Body of pancreas (tissue), 4 donors: Measurements from ENCODE around the gene IBA57.
"Not testable (repeated sequence)": the region's sequence is repeated elsewhere in the genome, so short reads cannot be mapped to it uniquely, and the experiment has no call there.

Experiments
- CTCF ChIP-seq, 7 experiments: fragments of 450-650 bp in 4 of 7; fragments of 200-600 bp in 3 of 7; sonication (generic) in 3 of 7; IDR thresholded peaks; one replicate each; pipeline ENCODE4 v1.5.1; 2016 to 2019; ENCODE audit warnings: antibody characterized with exemption in 7 of 7
- POLR2A ChIP-seq, 3 donors: fragments of 450-650 bp; IDR thresholded peaks; one replicate each; pipeline ENCODE4 v1.6.1; 2016; ENCODE audit warnings: antibody characterized with exemption in 3 of 3, mild to moderate bottlenecking in 2 of 3

- not testable (repeated sequence) for TF ChIP-seq POLR2A, CTCF (IDR thresholded peaks at IDR 0.05)
These were observed 62.5 kb downstream of the IBA57 start for GRCh38 chr1:228228147-228228546.
